ENCODE measurements around the gene OR51A7.

The OR51A7 gene

DNA sequence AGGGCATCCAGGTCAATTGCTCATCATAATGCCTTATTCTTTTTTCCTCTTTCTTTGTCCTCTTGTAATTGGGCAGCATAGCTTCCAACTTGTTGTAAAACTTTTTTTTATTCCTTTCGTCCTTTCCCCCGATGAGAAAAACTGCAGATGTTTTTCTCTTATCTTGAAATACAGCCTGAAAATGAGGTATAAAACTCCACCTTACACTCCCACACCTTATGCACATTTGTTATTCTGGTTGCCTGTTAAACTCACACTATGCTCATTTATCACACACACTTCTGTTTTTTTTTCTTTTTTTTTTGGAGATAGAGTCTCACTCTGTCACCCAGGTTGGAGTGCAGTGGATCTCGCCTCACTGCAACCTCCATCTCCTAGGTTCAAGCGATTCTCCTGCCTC, 53.8 kb downstream of the OR51A7 start:
- DNase-seq (ENCODE audit: low read depth) = no peak
